CD4-positive, CD25-positive, alpha-beta regulatory T cell (primary cell): ENCODE measurements around the gene CSF1R. TPM values are rescaled to one million over a fixed set of nuclear protein-coding genes. Genes with fewer than 3 reads are reported as not detected.

Source experiments
- ATAC-seq, 2 donors: fragments of 150-1000 bp; cut with Tn5 transposase; one replicate each; pipeline ENCODE4 v1.10.0; 2021; ENCODE audit warnings: low read depth in 2 of 2, moderate number of reproducible peaks in 2 of 2, moderate library complexity in 1 of 2
- DNase-seq, 3 donors: peaks; one replicate each; pipeline versions ENCODE4 v3.0.0 to v3.0.0-alpha.2; 2012 to 2022; ENCODE audit warnings: mixed read lengths in 1 of 3
- H3K27ac ChIP-seq: one replicate; pipeline ENCODE4 v1.7.0; 2013; ENCODE audit warnings: mild to moderate bottlenecking, low read length; ENCODE audit not compliant: insufficient read depth, poor library complexity, severe bottlenecking
- H3K27me3 ChIP-seq: one replicate; pipeline ENCODE4 v1.7.0; 2013; ENCODE audit warnings: low read length; ENCODE audit not compliant: control insufficient read depth, insufficient read depth
- H3K36me3 ChIP-seq: one replicate; pipeline ENCODE4 v1.7.0; 2013; ENCODE audit warnings: mild to moderate bottlenecking, low read length, moderate library complexity; ENCODE audit not compliant: control insufficient read depth, insufficient read depth
- H3K4me1 ChIP-seq: 2 replicates; pipeline ENCODE4 v1.7.0; 2013; ENCODE audit warnings: mild to moderate bottlenecking, low read length; ENCODE audit not compliant: insufficient read depth, control insufficient read depth, poor library complexity, severe bottlenecking
- H3K4me3 ChIP-seq: one replicate; pipeline ENCODE4 v1.7.0; 2013; ENCODE audit warnings: low read depth, mild to moderate bottlenecking, low read length, moderate library complexity
- H3K9me3 ChIP-seq, 2 experiments: 1 replicate in 1 of 2; 2 replicates in 1 of 2; pipeline ENCODE4 v1.7.0; 2013; ENCODE audit warnings: low read length in 2 of 2, mild to moderate bottlenecking in 1 of 2, moderate library complexity in 1 of 2; ENCODE audit not compliant: control insufficient read depth in 2 of 2
- H3K27ac Mint-ChIP-seq, 3 donors: one replicate each; pipeline ENCODE4 v1.8.0; 2020 to 2022; ENCODE audit warnings: mild to moderate bottlenecking in 3 of 3, mixed read lengths in 3 of 3, moderate library complexity in 2 of 3
- H3K27me3 Mint-ChIP-seq: one replicate; pipeline ENCODE4 v1.8.0; 2022; ENCODE audit warnings: mild to moderate bottlenecking, mixed read lengths
- H3K36me3 Mint-ChIP-seq: one replicate; pipeline ENCODE4 v1.8.0; 2020; ENCODE audit warnings: mixed read lengths
- H3K4me1 Mint-ChIP-seq, 4 donors: one replicate each; pipeline ENCODE4 v1.8.0; 2020 to 2022; ENCODE audit warnings: mixed read lengths in 4 of 4, mild to moderate bottlenecking in 1 of 4
- H3K4me3 Mint-ChIP-seq, 4 donors: one replicate each; pipeline ENCODE4 v1.8.0; 2020 to 2022; ENCODE audit warnings: mild to moderate bottlenecking in 4 of 4, mixed read lengths in 4 of 4, moderate library complexity in 3 of 4
- H3K9me3 Mint-ChIP-seq, 7 donors: one replicate each; pipeline ENCODE4 v1.8.0; 2020 to 2022; ENCODE audit warnings: mixed read lengths in 7 of 7, mild to moderate bottlenecking in 3 of 7, moderate library complexity in 2 of 7
- polyA plus RNA-seq, 4 donors: library from polyadenylated mRNA; unstranded; fragments of 300-500 nt; fragmentation: Illumina TruSeq; gene quantifications; one replicate each; pipeline ENCODE4 v1.2.3, GENCODE V29; 2021
- total RNA-seq: library from RNA; stranded (reverse); gene quantifications from one replicate; pipeline ENCODE4 v1.2.3, GENCODE V29; 2022

CSF1R gene
- total and polyA plus RNA-seq, 5 donors from 2014 or later, result 0.60 to 1.2 (median 0.97) TPM; not detected in 1

DNA sequence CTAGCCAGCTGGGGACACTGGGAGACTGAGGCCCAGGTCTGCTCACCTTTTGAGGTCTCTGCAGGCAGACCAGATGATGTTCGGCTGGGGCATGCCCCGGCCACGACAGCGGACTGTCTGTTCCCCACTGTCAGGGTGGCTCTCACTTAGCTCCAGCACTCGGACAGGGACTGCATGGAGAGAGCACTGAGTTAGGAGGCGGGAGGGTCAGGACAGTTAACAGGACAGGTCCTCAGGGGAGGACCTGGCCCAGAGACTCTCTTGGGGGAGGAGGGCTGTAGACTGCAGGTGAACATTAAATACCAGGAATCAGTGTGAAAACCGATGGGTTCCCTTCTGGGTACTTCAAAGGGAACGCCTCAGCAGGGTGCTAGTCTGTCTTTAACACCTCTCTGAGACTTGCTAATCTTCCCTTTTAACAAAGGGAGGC is 44.2 kb upstream of the CSF1R start:
- H3K4me1 Mint-ChIP-seq, result no peaks in the 10 kb centered on the region
- ATAC-seq (no peak), DNase-seq (no peak)
- peaks cover 0 to 2% (median 0%) of the 10 kb centered on the region in 7 donors for H3K9me3 Mint-ChIP-seq
- H3K36me3 Mint-ChIP-seq, result no peaks in the 10 kb centered on the region
- Histone ChIP-seq H3K36me3 (no peaks in the 10 kb centered on the region), H3K27ac (no peak overlapping the region), H3K9me3 (no peaks in the 10 kb centered on the region), H3K4me3 (no peak overlapping the region), H3K4me1 (no peaks in the 10 kb centered on the region), H3K27me3 (no peaks in the 10 kb centered on the region)
- H3K27ac Mint-ChIP-seq, result no peak overlapping the region
- no peaks in the 10 kb centered on the region for H3K27me3 Mint-ChIP-seq
- H3K4me3 Mint-ChIP-seq, result no peak overlapping the region

DNA sequence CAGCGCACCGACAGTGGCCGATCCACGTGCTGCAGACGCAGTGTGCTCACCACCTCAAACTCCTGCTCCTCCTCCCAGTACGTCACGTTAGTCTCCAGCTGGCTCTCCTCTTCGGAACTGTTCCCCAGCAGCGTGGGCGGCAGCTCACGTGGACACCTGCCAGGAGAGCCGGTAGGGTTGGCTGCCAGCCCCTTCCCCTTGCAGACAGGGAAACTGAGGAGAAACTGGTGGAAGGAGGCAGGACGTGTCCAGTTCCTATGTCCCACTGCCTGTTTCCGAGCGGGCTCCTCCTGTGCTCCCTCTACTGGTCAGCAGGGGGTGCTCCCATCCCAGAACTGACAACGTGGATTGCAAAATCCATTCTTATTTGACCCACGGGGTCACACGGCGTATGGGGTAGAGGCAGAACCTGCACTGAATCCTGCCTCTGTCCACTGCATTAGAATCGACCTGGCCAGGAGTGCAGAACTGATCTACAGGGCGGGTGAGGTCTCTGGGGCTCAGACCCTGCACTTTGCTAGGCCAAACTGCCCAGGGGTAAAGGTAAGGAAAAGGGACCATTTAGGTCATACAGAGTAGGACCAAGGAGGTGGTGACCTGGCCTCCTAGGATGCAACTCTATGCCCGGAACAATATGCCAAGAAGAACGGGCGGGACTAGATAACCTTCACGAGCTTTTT is 43.6 kb upstream of the CSF1R start:
- DNase-seq (peak in 2 of 3 donors; percentile 4 to 52), ATAC-seq (peak in 1 of 2 donors; percentile 33)
- no peaks in the 10 kb centered on the region for H3K27me3 Mint-ChIP-seq
- H3K27ac Mint-ChIP-seq, result no peak overlapping the region
- no peaks in the 10 kb centered on the region for H3K36me3 Mint-ChIP-seq
- Histone ChIP-seq H3K36me3 (no peaks in the 10 kb centered on the region), H3K9me3 (no peaks in the 10 kb centered on the region), H3K4me3 (no peak overlapping the region), H3K27ac (no peak overlapping the region), H3K27me3 (no peaks in the 10 kb centered on the region), H3K4me1 (no peaks in the 10 kb centered on the region)
- no peaks in the 10 kb centered on the region for H3K4me1 Mint-ChIP-seq
- H3K4me3 Mint-ChIP-seq, result no peak overlapping the region
- peaks cover 0 to 2% (median 0%) of the 10 kb centered on the region in 7 donors for H3K9me3 Mint-ChIP-seq

DNA sequence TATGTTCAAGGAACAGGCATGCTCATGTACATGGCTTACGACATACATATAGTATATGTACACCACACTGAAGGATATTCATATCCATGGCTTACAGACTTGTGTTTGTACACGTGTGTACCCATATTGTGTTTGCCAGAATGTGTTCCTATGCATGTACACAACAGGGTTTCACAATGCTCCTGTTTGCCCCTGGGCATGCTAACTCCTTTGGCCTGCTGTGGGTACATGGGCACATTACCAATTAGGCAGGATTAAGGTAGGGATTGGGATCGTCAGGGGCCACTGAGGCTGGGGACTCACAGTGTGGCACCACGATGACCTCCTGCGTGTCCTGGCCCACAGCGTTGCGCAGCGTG is 43.1 kb upstream of the CSF1R start:
- ATAC-seq, result no peak
- no peaks in the 10 kb centered on the region for H3K27me3 ChIP-seq

DNA sequence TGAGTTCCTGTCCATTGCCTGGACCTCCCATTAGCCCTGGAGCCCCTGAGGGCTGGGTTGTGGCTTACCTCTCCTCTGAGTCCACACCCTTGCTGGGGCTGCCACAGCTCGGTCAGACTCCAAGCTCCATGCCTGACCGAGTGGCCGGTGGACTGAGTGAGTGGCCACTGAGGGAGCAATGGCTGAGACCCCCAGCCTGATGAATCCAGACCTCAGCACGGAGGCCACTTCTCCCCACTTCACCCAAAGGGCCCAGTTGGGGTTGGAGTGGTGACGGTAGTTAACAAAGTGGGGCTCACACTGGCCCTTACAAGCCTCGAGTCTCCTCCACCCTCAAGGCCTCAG is 40.5 kb upstream of the CSF1R start:
- Mint-ChIP-seq H3K4me3 (no peak overlapping the region), H3K36me3 (no peaks in the 10 kb centered on the region), H3K9me3 (no peaks in the 10 kb centered on the region), H3K27ac (no peak overlapping the region), H3K4me1 (peaks cover 0 to 2% (median 0%) of the 10 kb centered on the region in 4 donors), H3K27me3 (no peaks in the 10 kb centered on the region)
- DNase-seq (no peak), ATAC-seq (no peak)
- no peak overlapping the region for H3K27ac ChIP-seq
- no peak overlapping the region for H3K4me3 ChIP-seq
- no peaks in the 10 kb centered on the region for H3K27me3 ChIP-seq
- H3K9me3 ChIP-seq, result no peaks in the 10 kb centered on the region
- no peaks in the 10 kb centered on the region for H3K36me3 ChIP-seq
- H3K4me1 ChIP-seq, result no peaks in the 10 kb centered on the region

More for the DNA sequence above, 43.1 kb upstream of the CSF1R start:
- H3K4me1 ChIP-seq, result no peaks in the 10 kb centered on the region
- Mint-ChIP-seq H3K27ac (no peak overlapping the region), H3K36me3 (no peaks in the 10 kb centered on the region), H3K27me3 (no peaks in the 10 kb centered on the region), H3K4me1 (no peaks in the 10 kb centered on the region), H3K9me3 (peaks cover 0 to 2% (median 0%) of the 10 kb centered on the region in 7 donors), H3K4me3 (no peak overlapping the region)
- no peaks in the 10 kb centered on the region for H3K9me3 ChIP-seq
- H3K27ac ChIP-seq, result no peak overlapping the region
- no peak for DNase-seq
- no peak overlapping the region for H3K4me3 ChIP-seq
- no peaks in the 10 kb centered on the region for H3K36me3 ChIP-seq

DNA sequence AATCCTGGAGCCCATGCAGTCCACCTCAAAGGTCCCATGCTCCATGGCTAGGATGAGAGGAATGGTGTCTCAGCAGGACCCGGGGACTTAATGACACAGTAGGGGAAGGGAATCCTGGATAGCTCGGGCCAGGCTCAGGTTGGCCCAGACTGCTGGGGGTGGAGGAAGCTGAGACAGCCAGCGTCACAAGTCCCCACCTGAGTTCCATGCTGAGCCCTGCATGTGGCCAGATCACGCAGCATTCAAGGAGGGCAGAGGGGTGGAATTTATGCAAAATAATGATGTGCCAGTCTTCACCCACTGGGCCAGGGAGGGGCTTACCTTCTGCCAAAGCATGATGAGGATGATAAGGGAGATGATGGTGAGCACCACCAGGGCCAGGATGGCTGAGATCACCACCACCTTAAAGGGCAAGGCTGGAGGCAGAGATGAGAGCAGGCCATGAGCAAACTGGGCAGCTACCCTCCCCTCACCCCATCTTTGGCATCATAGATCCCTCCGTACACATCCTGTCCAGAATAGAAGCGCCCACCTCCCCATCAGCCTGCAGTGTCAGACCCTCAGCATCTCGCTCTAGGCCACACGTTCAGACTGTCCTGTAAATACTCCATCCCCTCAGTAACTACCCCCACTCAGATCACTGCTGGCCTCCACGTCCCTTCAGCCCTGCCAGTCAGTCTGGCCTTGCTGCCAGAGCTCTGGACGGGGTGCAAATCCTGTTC is 40.0 kb upstream of the CSF1R start:
- Mint-ChIP-seq H3K4me1 (peaks cover 0 to 2% (median 0%) of the 10 kb centered on the region in 4 donors), H3K27ac (no peak overlapping the region), H3K4me3 (no peak overlapping the region), H3K27me3 (no peaks in the 10 kb centered on the region), H3K36me3 (no peaks in the 10 kb centered on the region), H3K9me3 (peaks cover 0 to 1% (median 0%) of the 10 kb centered on the region in 7 donors)
- Histone ChIP-seq H3K4me3 (no peak overlapping the region), H3K36me3 (no peaks in the 10 kb centered on the region), H3K27me3 (no peaks in the 10 kb centered on the region), H3K9me3 (no peaks in the 10 kb centered on the region), H3K4me1 (no peaks in the 10 kb centered on the region), H3K27ac (no peak overlapping the region)
- DNase-seq, result no peak
- ATAC-seq, result no peak

DNA sequence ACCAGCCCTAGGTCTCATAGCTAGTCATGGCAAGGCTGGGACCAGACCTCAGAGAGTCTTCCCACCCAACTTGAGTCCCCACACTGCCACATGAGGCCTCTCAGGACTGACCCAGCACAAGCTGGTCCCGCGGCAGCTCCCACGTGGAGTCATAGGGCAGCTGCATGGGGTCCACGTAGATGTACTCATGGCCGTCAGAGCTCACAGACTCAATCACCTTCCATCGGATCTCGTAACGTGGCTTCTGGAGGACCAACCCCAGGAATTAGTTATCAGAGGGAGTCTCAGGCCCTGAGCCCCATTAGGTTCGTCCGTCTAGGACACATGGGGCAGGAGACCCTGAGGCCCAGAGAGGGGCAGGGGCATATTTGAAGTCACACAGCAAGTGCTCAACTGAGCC is 39.0 kb upstream of the CSF1R start:
- Mint-ChIP-seq H3K27ac (no peak overlapping the region), H3K9me3 (peaks cover 0 to 1% (median 0%) of the 10 kb centered on the region in 7 donors), H3K36me3 (no peaks in the 10 kb centered on the region), H3K27me3 (no peaks in the 10 kb centered on the region), H3K4me1 (peaks cover 0 to 2% (median 0%) of the 10 kb centered on the region in 4 donors), H3K4me3 (no peak overlapping the region)
- no peaks in the 10 kb centered on the region for H3K27me3 ChIP-seq
- H3K9me3 ChIP-seq, result no peaks in the 10 kb centered on the region
- no peak overlapping the region for H3K4me3 ChIP-seq
- no peak overlapping the region for H3K27ac ChIP-seq
- ATAC-seq (no peak), DNase-seq (no peak)
- no peaks in the 10 kb centered on the region for H3K36me3 ChIP-seq
- no peaks in the 10 kb centered on the region for H3K4me1 ChIP-seq

DNA sequence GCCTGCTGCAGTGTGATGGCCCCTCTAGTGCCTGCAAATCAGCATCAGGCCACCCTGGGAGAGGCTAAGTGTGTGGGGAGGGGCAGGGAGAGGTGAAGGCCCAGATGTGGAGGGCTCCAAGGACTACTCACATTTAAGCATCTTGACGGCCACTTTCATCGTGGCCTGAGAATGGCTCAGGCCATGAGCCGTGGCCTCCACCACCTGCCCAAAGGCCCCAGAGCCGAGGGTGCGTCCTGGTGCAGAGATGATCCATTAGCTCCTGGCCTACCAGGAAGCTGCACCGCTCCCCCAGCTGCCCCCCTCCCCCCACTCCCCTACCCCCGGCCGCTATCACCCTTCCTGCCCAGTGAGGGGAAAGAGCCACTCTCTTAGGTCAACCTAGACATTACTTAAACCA is 38.2 kb upstream of the CSF1R start:
- Histone ChIP-seq H3K4me1 (no peaks in the 10 kb centered on the region), H3K27me3 (no peaks in the 10 kb centered on the region), H3K36me3 (no peaks in the 10 kb centered on the region), H3K9me3 (no peaks in the 10 kb centered on the region), H3K27ac (no peak overlapping the region), H3K4me3 (no peak overlapping the region)
- Mint-ChIP-seq H3K36me3 (no peaks in the 10 kb centered on the region), H3K4me3 (no peak overlapping the region), H3K27me3 (no peaks in the 10 kb centered on the region), H3K9me3 (peaks cover 0 to 1% (median 0%) of the 10 kb centered on the region in 7 donors), H3K4me1 (peaks cover 0 to 2% (median 0%) of the 10 kb centered on the region in 4 donors), H3K27ac (no peak overlapping the region)
- ATAC-seq, result no peak
- no peak for DNase-seq

DNA sequence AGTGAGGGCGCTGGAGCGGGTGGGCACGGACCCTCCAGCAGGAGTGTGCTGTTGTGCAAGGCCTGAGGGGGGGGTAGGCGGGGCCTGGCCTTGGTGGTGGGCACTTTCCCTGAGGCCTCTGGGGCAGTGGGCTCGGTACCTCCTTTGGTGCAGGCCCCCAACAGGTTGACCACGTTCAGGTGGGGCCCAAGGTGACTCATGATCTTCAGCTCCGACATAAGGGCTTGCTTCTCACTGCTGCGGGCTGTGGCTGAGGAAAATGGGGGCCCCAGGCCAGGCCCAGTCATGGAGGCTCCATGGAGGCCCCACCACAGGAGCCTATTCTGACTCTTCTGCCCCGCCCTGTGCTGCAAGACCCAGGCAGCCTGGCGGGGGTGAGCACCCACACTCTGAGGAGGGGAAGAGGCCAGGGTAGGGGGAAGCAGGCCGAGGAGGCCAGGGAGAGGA is 37.8 kb upstream of the CSF1R start:
- H3K27me3 ChIP-seq, result no peaks in the 10 kb centered on the region
- Mint-ChIP-seq H3K27me3 (no peaks in the 10 kb centered on the region), H3K36me3 (no peaks in the 10 kb centered on the region), H3K27ac (no peak overlapping the region), H3K4me1 (peaks cover 0 to 2% (median 0%) of the 10 kb centered on the region in 4 donors), H3K9me3 (peaks cover 0 to 1% (median 0%) of the 10 kb centered on the region in 7 donors), H3K4me3 (no peak overlapping the region)
- no peak overlapping the region for H3K4me3 ChIP-seq
- no peaks in the 10 kb centered on the region for H3K4me1 ChIP-seq
- no peak overlapping the region for H3K27ac ChIP-seq
- H3K36me3 ChIP-seq, result no peaks in the 10 kb centered on the region
- H3K9me3 ChIP-seq, result no peaks in the 10 kb centered on the region
- ATAC-seq (no peak), DNase-seq (no peak)
